Measurements from ENCODE around the gene UNC93B1. TPM values are rescaled to one million over a fixed set of nuclear protein-coding genes. Genes with fewer than 3 reads are reported as not detected.
A peak's percentile ranks its signal among the peaks of the same experiment; 100 is the strongest.
"Not testable (repeated sequence)": the region's sequence is repeated elsewhere in the genome, so short reads cannot be mapped to it uniquely, and the experiment has no call there.

The UNC93B1 gene
- total and polyA plus RNA-seq, 7 experiments from 2014 or later = 4.3 to 76.3 (median 12.7) TPM

DNA sequence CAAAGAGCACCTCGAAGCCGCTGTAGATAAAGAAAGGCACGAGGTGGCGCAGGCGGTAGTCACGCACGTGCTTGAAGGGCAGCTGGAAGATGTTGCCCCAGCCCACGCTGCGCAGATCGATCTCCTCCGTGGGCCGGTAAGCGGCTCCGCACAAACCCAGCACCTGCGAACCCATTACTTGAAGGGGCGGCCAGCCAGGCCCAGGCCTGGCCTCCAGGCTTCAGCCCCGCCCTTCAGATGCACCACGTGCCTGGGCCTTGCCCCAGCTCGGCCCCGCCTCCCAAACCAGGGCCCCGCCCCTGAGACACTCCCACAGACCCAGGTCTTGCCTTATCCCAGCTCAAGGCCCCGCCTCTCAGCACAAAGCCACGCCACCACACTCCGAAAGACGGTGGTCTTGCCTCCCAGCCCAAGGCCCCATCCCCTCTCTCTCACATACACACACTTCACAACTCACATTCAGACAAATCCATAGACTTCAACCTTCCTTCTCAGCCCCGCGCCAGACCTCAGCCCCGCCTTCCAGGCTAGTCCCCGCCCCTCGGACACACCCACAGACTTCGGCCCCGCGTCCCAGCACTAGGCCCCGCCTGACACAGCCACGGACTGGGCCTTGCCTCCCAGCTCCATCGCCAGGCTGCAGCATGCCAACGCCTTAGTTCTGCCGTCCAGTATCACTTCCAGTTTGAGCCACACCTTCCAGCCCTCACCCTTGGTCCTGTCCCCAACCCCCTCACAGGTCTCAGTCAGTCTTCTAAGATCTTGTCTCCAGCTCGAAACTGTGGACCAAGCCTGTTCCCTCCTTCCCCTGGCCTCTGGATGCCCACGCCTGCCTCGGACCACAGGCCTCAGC, 7.0 kb downstream of the UNC93B1 start:
- ChIA-PET CTCF (no interaction called here), POLR2A (no interaction called here)
- intact Hi-C loops (cut with micrococcal nuclease) = no loop called here
- no peak overlapping the region for H3K4me3 Mint-ChIP-seq
- H3K36me3 Mint-ChIP-seq = peaks cover 0 to 14% (median 0%) of the 10 kb centered on the region in 5 donors
- H3K27me3 Mint-ChIP-seq = no peaks in the 10 kb centered on the region
- H3K36me3 ChIP-seq (ENCODE audit: control insufficient read depth in 2 of 3, insufficient read depth in 3 of 3, low read length in 3 of 3) = no peaks in the 10 kb centered on the region
- peak overlapping the region in 2 of 9 donors; percentile 36 to 48 for H3K27ac Mint-ChIP-seq
- H3K4me1 Mint-ChIP-seq = peaks cover 13 to 30% (median 26%) of the 10 kb centered on the region in 7 donors
- DNase-seq (peak in 4 of 9 donors; percentile 17 to 61 (median 36)), ATAC-seq (peak; percentile 96)
- no peaks in the 10 kb centered on the region for H3K9me3 ChIP-seq (ENCODE audit: control insufficient read depth in 2 of 3, low read length in 3 of 3)
- peaks cover 0 to 6% of the 10 kb centered on the region in 2 donors for H3K4me1 ChIP-seq (ENCODE audit: control insufficient read depth in 2 of 2, insufficient read depth in 2 of 2, low read length in 2 of 2)
- no peaks in the 10 kb centered on the region for H3K9me3 Mint-ChIP-seq
- H3K4me3 ChIP-seq (ENCODE audit: low read length) = no peak overlapping the region
- no peak overlapping the region for H3K27ac ChIP-seq (ENCODE audit: low read depth, low read length)
- no peaks in the 10 kb centered on the region for H3K27me3 ChIP-seq (ENCODE audit: control insufficient read depth in 2 of 2, insufficient read depth in 2 of 2, low read length in 2 of 2)

DNA sequence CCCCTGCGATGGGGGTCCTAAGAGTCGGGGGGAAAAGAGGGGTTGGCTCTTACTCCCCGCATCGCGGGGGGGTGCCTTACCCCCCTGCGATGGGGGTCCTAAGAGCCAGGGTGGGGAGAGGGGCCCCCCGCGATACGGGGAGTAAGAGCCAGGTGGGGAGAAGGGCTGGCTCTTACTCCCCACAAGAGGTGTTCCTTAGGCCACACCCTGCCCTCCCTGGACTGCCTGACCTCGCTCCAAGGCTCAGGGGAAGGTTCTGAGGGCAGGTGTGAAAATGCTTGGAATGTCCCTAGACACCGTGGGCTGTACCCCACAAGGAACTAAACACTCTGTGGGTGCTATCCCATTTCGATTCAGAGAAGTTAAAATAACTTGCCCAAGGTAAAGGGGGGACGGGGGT, 7.8 kb downstream of the UNC93B1 start:
- intact Hi-C loops (cut with micrococcal nuclease) = no loop called here
- no peaks in the 10 kb centered on the region for H3K27me3 ChIP-seq (ENCODE audit: control insufficient read depth in 2 of 2, insufficient read depth in 2 of 2, low read length in 2 of 2)
- Mint-ChIP-seq H3K36me3 (peaks cover 0 to 14% (median 0%) of the 10 kb centered on the region in 5 donors), H3K4me1 (peaks cover 13 to 30% (median 26%) of the 10 kb centered on the region in 7 donors), H3K4me3 (no peak overlapping the region), H3K27ac (no peak overlapping the region), H3K27me3 (no peaks in the 10 kb centered on the region), H3K9me3 (no peaks in the 10 kb centered on the region)
- peaks cover 0 to 6% of the 10 kb centered on the region in 2 donors for H3K4me1 ChIP-seq (ENCODE audit: control insufficient read depth in 2 of 2, insufficient read depth in 2 of 2, low read length in 2 of 2)
- CTCF ChIA-PET = no interaction called here
- ATAC-seq = no peak
- H3K27ac ChIP-seq (ENCODE audit: low read depth, low read length) = no peak overlapping the region
- H3K9me3 ChIP-seq (ENCODE audit: control insufficient read depth in 2 of 3, low read length in 3 of 3) = no peaks in the 10 kb centered on the region
- H3K36me3 ChIP-seq (ENCODE audit: control insufficient read depth in 2 of 3, insufficient read depth in 3 of 3, low read length in 3 of 3) = no peaks in the 10 kb centered on the region
- DNase-seq = no peak
- POLR2A ChIA-PET = no interaction called here
- H3K4me3 ChIP-seq (ENCODE audit: low read length) = no peak overlapping the region

DNA sequence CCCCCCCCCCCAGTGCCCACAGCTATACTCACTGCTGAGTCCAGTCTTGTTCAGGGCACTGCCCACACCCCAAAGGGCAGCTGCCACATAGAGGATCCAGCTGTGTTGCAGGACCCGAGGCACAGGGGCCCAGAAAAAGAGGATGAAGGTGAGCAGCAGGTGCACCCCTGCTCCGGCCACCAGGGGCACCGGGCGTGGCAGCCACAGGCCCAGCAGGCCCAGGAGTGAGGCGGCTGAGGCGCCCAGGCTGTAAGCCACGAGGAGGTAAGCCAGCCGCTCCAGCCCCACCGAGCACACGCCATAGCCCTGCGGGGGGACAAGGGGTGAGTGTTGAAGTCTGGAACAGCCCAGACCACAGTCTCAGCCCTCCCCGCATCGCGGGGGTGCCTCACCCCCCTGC, 8.3 kb downstream of the UNC93B1 start:
- DNase-seq; H3K36me3 ChIP-seq (ENCODE audit: control insufficient read depth in 2 of 3, insufficient read depth in 3 of 3, low read length in 3 of 3); H3K4me3 ChIP-seq (ENCODE audit: low read length); ATAC-seq; H3K9me3 Mint-ChIP-seq; H3K27ac Mint-ChIP-seq; POLR2A ChIA-PET; intact Hi-C loops (cut with micrococcal nuclease); H3K27ac ChIP-seq (ENCODE audit: low read depth, low read length); H3K27me3 Mint-ChIP-seq; H3K9me3 ChIP-seq (ENCODE audit: control insufficient read depth in 2 of 3, low read length in 3 of 3); H3K27me3 ChIP-seq (ENCODE audit: control insufficient read depth in 2 of 2, insufficient read depth in 2 of 2, low read length in 2 of 2); H3K4me1 ChIP-seq (ENCODE audit: control insufficient read depth in 2 of 2, insufficient read depth in 2 of 2, low read length in 2 of 2); CTCF ChIA-PET; H3K4me3 Mint-ChIP-seq: not testable (repeated sequence)
- Mint-ChIP-seq H3K4me1 (peaks cover 13 to 30% (median 26%) of the 10 kb centered on the region in 7 donors), H3K36me3 (peaks cover 0 to 14% (median 0%) of the 10 kb centered on the region in 5 donors)

DNA sequence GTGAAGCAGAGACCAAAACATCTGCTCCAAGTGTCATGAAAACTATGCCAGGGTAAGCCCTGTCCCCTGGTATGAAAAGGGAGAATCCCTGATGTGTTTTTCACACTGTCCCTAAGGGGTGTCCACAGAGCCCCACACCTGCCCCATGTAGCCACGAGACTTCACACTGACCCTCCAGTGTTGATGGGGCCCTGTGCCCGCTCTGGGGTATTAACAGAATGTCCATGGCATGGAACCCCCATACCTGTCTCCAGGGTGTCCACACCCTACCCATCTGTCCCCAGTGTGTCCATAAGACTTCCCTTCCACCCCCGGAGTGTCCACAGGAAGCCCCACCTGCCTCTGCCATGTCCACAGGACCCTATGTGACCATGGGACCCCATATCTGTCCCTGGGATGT, 8.8 kb downstream of the UNC93B1 start:
- ATAC-seq; POLR2A ChIA-PET; H3K27ac Mint-ChIP-seq; H3K4me1 ChIP-seq (ENCODE audit: control insufficient read depth in 2 of 2, insufficient read depth in 2 of 2, low read length in 2 of 2); H3K9me3 Mint-ChIP-seq; CTCF ChIA-PET; H3K27ac ChIP-seq (ENCODE audit: low read depth, low read length); intact Hi-C loops (cut with micrococcal nuclease); H3K4me3 ChIP-seq (ENCODE audit: low read length); DNase-seq; H3K27me3 ChIP-seq (ENCODE audit: control insufficient read depth in 2 of 2, insufficient read depth in 2 of 2, low read length in 2 of 2); H3K9me3 ChIP-seq (ENCODE audit: control insufficient read depth in 2 of 3, low read length in 3 of 3); H3K4me3 Mint-ChIP-seq; H3K36me3 ChIP-seq (ENCODE audit: control insufficient read depth in 2 of 3, insufficient read depth in 3 of 3, low read length in 3 of 3); H3K27me3 Mint-ChIP-seq: not testable (repeated sequence)
- H3K4me1 Mint-ChIP-seq = peaks cover 13 to 30% (median 26%) of the 10 kb centered on the region in 7 donors
- H3K36me3 Mint-ChIP-seq = peaks cover 0 to 14% (median 0%) of the 10 kb centered on the region in 5 donors

DNA sequence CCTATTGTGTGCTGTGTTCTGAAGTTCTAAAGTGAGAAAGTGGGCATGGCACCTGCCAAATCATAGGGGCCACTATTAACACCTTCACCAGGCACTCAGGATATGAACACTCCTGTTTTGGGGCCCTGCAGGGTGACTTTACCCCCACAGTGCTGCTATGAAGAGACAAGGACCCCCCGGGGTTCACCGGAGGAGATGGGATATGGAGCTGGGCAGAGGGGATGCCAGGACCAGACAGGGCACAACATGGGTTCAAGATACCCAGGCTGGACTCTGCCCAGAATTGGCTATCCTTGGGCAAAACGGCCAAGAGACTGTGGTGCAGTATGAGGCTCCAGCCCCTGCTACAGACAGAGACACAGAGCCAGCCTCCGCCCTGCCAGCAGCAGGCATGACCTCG, 9.5 kb downstream of the UNC93B1 start:
- Mint-ChIP-seq H3K4me1 (peaks cover 13 to 30% (median 26%) of the 10 kb centered on the region in 7 donors), H3K36me3 (peaks cover 0 to 14% (median 0%) of the 10 kb centered on the region in 5 donors)
- POLR2A ChIA-PET = interaction anchor here (0.7 kb wide), 1 partner anchor 8 kb away, joined by 3 read pairs; no protein-coding TSS in a partner anchor
- H3K9me3 Mint-ChIP-seq; H3K27ac Mint-ChIP-seq; ATAC-seq; intact Hi-C loops (cut with micrococcal nuclease); H3K27ac ChIP-seq (ENCODE audit: low read depth, low read length); H3K4me3 Mint-ChIP-seq; H3K27me3 ChIP-seq (ENCODE audit: control insufficient read depth in 2 of 2, insufficient read depth in 2 of 2, low read length in 2 of 2); H3K4me1 ChIP-seq (ENCODE audit: control insufficient read depth in 2 of 2, insufficient read depth in 2 of 2, low read length in 2 of 2); H3K27me3 Mint-ChIP-seq; H3K36me3 ChIP-seq (ENCODE audit: control insufficient read depth in 2 of 3, insufficient read depth in 3 of 3, low read length in 3 of 3); H3K9me3 ChIP-seq (ENCODE audit: control insufficient read depth in 2 of 3, low read length in 3 of 3); CTCF ChIA-PET; H3K4me3 ChIP-seq (ENCODE audit: low read length); DNase-seq: not testable (repeated sequence)

DNA sequence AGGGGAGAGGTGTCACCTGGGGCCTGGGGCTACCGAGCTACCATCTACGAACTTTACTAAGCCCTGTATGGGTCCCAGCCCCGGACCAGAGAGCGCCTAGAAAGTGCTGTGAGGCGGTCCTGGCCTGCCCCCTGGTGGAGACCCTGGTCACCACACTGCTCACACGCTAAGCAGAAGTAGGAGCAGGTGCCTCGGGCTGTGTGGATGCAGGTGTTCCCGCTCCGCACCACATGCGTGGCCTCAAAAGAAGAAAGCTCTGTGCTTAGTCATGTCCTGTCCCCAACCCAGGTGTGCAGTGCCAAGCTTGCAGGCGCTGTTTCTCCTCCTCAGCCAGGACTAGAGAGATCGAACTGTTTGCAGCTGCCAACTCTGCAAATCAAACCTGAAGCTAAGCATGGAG, 10.1 kb downstream of the UNC93B1 start:
- peaks cover 0 to 14% (median 0%) of the 10 kb centered on the region in 5 donors for H3K36me3 Mint-ChIP-seq
- H3K4me3 ChIP-seq (ENCODE audit: low read length); intact Hi-C loops (cut with micrococcal nuclease); H3K27ac Mint-ChIP-seq; H3K9me3 Mint-ChIP-seq; ATAC-seq; H3K36me3 ChIP-seq (ENCODE audit: control insufficient read depth in 2 of 3, insufficient read depth in 3 of 3, low read length in 3 of 3); CTCF ChIA-PET; H3K27ac ChIP-seq (ENCODE audit: low read depth, low read length); H3K9me3 ChIP-seq (ENCODE audit: control insufficient read depth in 2 of 3, low read length in 3 of 3); H3K27me3 Mint-ChIP-seq; H3K4me1 ChIP-seq (ENCODE audit: control insufficient read depth in 2 of 2, insufficient read depth in 2 of 2, low read length in 2 of 2); H3K27me3 ChIP-seq (ENCODE audit: control insufficient read depth in 2 of 2, insufficient read depth in 2 of 2, low read length in 2 of 2): not testable (repeated sequence)
- peak overlapping the region in 1 of 10 donors; percentile 12 for H3K4me3 Mint-ChIP-seq
- peak in 8 of 9 donors; percentile 30 to 55 (median 46) for DNase-seq
- POLR2A ChIA-PET = interaction anchor here (0.7 kb wide), 1 partner anchor 9 kb away, joined by 3 read pairs; no protein-coding TSS in a partner anchor
- H3K4me1 Mint-ChIP-seq = peaks cover 13 to 28% (median 25%) of the 10 kb centered on the region in 7 donors
